Measurements from ENCODE around the gene CXCL11. TPM values are rescaled to one million over a fixed set of nuclear protein-coding genes. Genes with fewer than 3 reads are reported as not detected.

CXCL11 gene
- total RNA-seq, 1 donor from 2014 or later: 0.62 TPM

DNA sequence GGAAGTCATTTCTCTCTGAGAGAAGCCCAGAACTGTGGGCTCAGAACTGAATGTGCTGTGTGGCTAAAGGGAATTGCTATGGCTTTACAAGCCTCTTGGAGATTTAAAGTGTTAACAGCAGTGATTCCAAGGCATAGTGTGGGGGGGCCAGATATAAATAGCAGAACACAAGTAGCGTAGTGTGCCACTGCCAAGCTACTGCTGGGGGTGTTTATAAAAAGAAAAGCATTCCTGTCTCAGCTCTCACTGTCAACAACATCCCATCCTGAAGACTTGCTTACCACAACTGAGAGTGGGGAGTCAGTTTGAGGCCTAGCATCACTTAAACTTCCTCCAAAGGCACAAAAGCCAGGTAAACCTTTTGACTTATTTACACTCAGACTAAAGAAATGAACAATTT is 38.6 kb upstream of the CXCL11 start, which contains the start of gene ART3:
ART3 (plus strand) TSS at position 242 of the 400 bp plus-strand sequence. CDS start 1,181 bp downstream, outside the sequence.
- no peaks in the 10 kb centered on the region for H3K9me3 ChIP-seq
- H3K36me3 ChIP-seq: no peaks in the 10 kb centered on the region
- no peak for ATAC-seq
- TF ChIP-seq, protein P1, sequence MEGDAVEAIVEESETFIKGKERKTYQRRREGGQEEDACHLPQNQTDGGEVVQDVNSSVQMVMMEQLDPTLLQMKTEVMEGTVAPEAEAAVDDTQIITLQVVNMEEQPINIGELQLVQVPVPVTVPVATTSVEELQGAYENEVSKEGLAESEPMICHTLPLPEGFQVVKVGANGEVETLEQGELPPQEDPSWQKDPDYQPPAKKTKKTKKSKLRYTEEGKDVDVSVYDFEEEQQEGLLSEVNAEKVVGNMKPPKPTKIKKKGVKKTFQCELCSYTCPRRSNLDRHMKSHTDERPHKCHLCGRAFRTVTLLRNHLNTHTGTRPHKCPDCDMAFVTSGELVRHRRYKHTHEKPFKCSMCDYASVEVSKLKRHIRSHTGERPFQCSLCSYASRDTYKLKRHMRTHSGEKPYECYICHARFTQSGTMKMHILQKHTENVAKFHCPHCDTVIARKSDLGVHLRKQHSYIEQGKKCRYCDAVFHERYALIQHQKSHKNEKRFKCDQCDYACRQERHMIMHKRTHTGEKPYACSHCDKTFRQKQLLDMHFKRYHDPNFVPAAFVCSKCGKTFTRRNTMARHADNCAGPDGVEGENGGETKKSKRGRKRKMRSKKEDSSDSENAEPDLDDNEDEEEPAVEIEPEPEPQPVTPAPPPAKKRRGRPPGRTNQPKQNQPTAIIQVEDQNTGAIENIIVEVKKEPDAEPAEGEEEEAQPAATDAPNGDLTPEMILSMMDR (IDR thresholded peaks at IDR 0.05): no peak
- no peak for DNase-seq
- intact Hi-C loops (cut with DNase I): no loop called here
- no peak within 1 kb of the TSS for H3K4me3 ChIP-seq
- no peaks in the 10 kb centered on the region for H3K27me3 ChIP-seq (ENCODE audit: low read depth)
- H3K27ac ChIP-seq: no peak within 1 kb of the TSS
- no peaks in the 10 kb centered on the region for H3K4me1 ChIP-seq

DNA sequence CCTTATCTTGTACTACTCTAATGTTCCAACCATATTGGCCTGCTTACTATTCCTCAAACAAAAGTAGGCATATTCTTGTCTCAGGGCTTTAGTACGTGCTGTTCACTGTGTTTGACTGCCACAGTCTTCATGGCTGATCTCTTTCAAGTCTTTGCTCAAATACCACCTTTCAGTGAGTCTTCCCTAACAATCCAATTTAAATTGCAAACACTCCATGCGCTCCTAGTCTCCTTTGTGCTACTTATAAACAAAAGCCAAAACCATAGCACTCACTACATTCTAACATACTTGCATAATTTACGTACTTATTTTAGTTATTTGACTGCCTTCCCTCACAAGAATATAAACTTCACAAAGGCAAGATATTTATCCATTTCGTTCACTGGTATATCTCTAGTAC is 36.9 kb upstream of the CXCL11 start:
- ATAC-seq: no peak
- H3K27ac ChIP-seq: no peak overlapping the region

DNA sequence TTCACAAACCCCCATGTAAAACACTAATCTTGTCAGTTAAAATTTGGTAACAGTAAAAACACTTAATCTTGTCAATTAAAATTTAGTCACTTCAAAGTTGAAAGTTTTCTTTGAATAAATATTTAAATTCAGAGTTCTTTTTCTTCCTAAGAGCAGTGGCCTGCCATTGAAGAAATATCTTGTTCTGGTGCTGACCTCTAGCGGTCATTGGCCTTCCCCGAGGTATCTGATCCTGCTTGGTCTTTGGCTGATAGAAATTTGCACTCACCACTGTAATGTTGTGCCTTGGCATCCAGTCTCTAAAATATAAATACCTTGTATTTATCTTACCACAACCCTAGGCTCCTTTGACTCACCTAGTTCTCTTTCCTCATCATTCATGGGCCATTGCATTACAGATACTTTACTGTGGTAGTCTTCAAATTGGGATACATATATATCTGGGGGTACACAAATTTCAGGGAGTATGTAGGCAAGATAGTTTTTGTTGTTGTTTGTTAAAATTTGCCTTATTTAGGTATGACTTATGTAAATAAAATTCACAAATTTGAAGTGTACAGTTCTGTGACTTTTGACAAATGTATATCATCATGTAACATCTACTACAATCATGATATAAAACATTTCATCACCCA is 31.9 kb upstream of the CXCL11 start:
- Histone ChIP-seq H3K4me3 (no peak overlapping the region), H3K4me1 (no peaks in the 10 kb centered on the region), H3K27me3 (ENCODE audit: low read depth) (no peaks in the 10 kb centered on the region), H3K36me3 (no peaks in the 10 kb centered on the region), H3K9me3 (no peaks in the 10 kb centered on the region), H3K27ac (no peak overlapping the region)
- DNase-seq (peak; percentile 54), ATAC-seq (peak; percentile 74 to 87)
- TF ChIP-seq, protein P1 (IDR thresholded peaks at IDR 0.05): peak; percentile 90
- intact Hi-C loops (cut with DNase I): loop anchor here (10.0 kb wide), 1 partner anchor 73 kb away; the partner anchor contains the start of gene SDAD1

More for the DNA sequence above, 36.9 kb upstream of the CXCL11 start:
- Histone ChIP-seq H3K36me3 (no peaks in the 10 kb centered on the region), H3K4me3 (no peak overlapping the region), H3K4me1 (no peaks in the 10 kb centered on the region), H3K9me3 (no peaks in the 10 kb centered on the region), H3K27me3 (ENCODE audit: low read depth) (no peaks in the 10 kb centered on the region)
- intact Hi-C loops (cut with DNase I): no loop called here
- no peak for DNase-seq
- TF ChIP-seq, protein P1 (IDR thresholded peaks at IDR 0.05): no peak

DNA sequence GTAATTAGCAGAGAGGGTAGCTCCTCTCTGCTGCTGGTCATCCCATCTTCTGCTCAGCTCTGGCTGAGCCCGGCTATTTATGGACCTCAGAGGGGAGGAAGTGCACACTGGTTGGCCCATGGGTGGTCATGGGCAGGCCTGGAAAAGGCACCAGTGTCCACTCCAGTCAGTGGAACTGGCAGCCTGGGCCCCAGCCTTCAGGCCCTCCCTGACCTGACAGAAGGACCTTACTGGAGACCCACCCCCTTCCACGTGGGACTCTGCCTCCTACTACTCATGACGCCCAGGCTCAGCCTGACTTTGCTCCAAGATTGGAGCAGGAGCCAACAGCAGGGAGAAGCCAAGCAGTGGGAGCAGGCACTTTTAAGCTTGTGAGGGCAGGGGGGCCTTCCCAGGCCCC is 30.7 kb upstream of the CXCL11 start:
- H3K27ac ChIP-seq: no peak overlapping the region
- H3K36me3 ChIP-seq: no peaks in the 10 kb centered on the region
- H3K4me3 ChIP-seq: no peak overlapping the region
- ATAC-seq (peak in 1 of 2 donors; percentile 9), DNase-seq (no peak)
- intact Hi-C loops (cut with DNase I): loop anchor here (10.0 kb wide), 1 partner anchor 72 kb away; the partner anchor contains the start of gene SDAD1
- no peaks in the 10 kb centered on the region for H3K27me3 ChIP-seq (ENCODE audit: low read depth)
- H3K9me3 ChIP-seq: no peaks in the 10 kb centered on the region
- TF ChIP-seq, protein P1 (IDR thresholded peaks at IDR 0.05): no peak
- H3K4me1 ChIP-seq: no peaks in the 10 kb centered on the region

DNA sequence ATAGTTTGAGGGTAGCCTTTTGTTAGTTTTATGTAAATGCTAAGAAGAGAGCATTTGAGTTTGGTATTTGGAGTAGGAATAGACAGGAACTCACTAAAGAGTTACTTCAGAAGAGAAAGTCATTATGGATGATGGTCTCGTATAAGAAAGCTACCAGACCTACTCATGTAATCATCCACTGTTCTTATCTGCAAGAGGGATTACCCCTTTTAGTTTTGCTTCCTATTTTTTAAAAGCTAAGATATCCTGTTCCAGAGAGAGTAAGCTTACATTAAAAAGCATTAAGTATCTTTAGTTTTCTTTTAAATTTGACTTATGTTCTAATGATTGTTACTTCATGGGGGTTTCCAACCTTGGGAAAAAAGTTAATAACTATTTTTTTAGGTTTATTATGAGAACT is 26.1 kb upstream of the CXCL11 start:
- Histone ChIP-seq H3K27ac (no peak overlapping the region), H3K4me3 (no peak overlapping the region), H3K36me3 (no peaks in the 10 kb centered on the region), H3K4me1 (no peaks in the 10 kb centered on the region), H3K9me3 (no peaks in the 10 kb centered on the region), H3K27me3 (ENCODE audit: low read depth) (no peaks in the 10 kb centered on the region)
- intact Hi-C loops (cut with DNase I): loop anchor here (10.0 kb wide), 1 partner anchor 67 kb away; the partner anchor contains the start of gene SDAD1
- TF ChIP-seq, protein P1 (IDR thresholded peaks at IDR 0.05): no peak
- no peak for ATAC-seq
- DNase-seq: no peak
